ENCODE results near the gene DECR2. TPM values are rescaled to one million over a fixed set of nuclear protein-coding genes. Genes with fewer than 3 reads are reported as not detected.

The DECR2 gene
- total and polyA plus RNA-seq, 9 of the 15 experiments (the other 6 are each of a cell fraction or from before 2014, with no cell fraction given) = 1.0 to 31.9 (median 10.3) TPM

DNA sequence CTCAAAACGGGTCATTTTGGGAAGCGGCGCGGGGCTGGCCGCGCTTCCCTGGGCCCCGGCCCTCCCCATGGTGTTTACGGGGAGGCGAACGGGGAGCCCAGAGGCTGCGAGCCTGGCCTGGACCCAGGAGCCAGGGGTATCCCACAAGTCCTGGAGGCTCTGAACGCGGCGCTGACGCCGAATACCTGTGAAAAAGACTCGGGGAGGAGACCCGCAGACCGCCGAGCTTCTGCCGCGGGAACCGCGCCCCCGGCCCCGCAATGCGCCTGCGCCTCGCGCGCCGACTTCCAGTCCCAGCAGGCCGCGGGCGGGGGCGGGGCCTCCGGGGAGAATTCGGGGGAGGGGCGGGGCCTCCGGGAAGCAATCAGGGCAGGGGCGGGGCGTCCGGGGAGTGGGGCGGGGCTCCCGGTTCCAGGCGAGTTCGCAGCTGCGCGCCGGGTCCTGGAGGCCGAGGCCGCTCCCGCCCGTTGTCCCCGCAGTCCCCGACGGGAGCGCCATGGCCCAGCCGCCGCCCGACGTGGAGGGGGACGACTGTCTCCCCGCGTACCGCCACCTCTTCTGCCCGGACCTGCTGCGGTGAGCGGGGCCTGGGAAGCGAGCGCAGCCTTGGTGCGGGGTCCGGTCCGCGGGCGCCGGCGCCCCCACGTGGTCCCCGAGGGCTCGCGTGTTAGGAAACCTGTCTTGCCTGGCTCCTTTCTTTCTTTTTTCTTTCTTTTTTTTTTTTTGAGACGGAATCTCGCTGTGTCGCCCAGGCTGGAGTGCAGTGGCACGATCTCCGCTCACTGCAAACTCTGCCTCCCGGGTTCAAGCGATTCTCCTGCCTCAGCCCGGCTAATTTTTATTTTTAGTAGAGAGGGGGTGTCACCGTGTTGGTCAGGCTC is at the start of gene DECR2 (continued):
- TF ChIP-seq FOSL1 (tag; conservative IDR thresholded peaks at IDR 0.05) = no peak
- TF ChIP-seq MTA2 (IDR thresholded peaks at IDR 0.05; ENCODE audit: low read depth) = no peak
- TF ChIP-seq SMARCE1 (IDR thresholded peaks at IDR 0.05) = peak; percentile 27; the same call in 1 of the 2 replicates
- TF ChIP-seq LEF1 (IDR thresholded peaks at IDR 0.05) = no peak
- no peak for TF ChIP-seq BRF1 (IDR thresholded peaks at IDR 0.05; ENCODE audit: borderline replicate concordance, extremely low read depth, insufficient read length)
- no peak for TF ChIP-seq ADNP (tag; IDR thresholded peaks at IDR 0.05)
- peak; percentile 56; the same call in 1 of the 2 replicates for TF ChIP-seq SIN3B (IDR thresholded peaks at IDR 0.05; ENCODE audit: low read depth)
- TF ChIP-seq NFYB (IDR thresholded peaks at IDR 0.05; ENCODE audit: extremely low read depth, insufficient read length) = no peak
- no peak for TF ChIP-seq ZNF75A (CRISPR knock-in tag; IDR thresholded peaks at IDR 0.05)
- TF ChIP-seq TCF7 (IDR thresholded peaks at IDR 0.05; ENCODE audit: borderline replicate concordance) = no peak
- no peak for TF ChIP-seq GATA2 (CRISPR knock-in tag; IDR thresholded peaks at IDR 0.05)
- TF ChIP-seq ZNF232 (CRISPR knock-in tag; IDR thresholded peaks at IDR 0.05) = no peak
- TF ChIP-seq, protein P1, sequence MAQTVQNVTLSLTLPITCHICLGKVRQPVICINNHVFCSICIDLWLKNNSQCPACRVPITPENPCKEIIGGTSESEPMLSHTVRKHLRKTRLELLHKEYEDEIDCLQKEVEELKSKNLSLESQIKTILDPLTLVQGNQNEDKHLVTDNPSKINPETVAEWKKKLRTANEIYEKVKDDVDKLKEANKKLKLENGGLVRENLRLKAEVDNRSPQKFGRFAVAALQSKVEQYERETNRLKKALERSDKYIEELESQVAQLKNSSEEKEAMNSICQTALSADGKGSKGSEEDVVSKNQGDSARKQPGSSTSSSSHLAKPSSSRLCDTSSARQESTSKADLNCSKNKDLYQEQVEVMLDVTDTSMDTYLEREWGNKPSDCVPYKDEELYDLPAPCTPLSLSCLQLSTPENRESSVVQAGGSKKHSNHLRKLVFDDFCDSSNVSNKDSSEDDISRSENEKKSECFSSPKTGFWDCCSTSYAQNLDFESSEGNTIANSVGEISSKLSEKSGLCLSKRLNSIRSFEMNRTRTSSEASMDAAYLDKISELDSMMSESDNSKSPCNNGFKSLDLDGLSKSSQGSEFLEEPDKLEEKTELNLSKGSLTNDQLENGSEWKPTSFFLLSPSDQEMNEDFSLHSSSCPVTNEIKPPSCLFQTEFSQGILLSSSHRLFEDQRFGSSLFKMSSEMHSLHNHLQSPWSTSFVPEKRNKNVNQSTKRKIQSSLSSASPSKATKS (CRISPR knock-in tag; IDR thresholded peaks at IDR 0.05) = 0 out of 2 replicates have a peak, but pooled peaks have one; percentile 38
- TF ChIP-seq, protein P2, sequence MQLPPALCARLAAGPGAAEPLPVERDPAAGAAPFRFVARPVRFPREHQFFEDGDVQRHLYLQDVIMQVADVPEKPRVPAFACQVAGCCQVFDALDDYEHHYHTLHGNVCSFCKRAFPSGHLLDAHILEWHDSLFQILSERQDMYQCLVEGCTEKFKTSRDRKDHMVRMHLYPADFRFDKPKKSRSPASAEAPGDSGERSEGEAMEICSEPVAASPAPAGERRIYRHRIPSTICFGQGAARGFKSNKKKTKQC (CRISPR knock-in tag; IDR thresholded peaks at IDR 0.05) = no peak; the same call in 1 of the 2 replicates
- TF ChIP-seq, protein P3, sequence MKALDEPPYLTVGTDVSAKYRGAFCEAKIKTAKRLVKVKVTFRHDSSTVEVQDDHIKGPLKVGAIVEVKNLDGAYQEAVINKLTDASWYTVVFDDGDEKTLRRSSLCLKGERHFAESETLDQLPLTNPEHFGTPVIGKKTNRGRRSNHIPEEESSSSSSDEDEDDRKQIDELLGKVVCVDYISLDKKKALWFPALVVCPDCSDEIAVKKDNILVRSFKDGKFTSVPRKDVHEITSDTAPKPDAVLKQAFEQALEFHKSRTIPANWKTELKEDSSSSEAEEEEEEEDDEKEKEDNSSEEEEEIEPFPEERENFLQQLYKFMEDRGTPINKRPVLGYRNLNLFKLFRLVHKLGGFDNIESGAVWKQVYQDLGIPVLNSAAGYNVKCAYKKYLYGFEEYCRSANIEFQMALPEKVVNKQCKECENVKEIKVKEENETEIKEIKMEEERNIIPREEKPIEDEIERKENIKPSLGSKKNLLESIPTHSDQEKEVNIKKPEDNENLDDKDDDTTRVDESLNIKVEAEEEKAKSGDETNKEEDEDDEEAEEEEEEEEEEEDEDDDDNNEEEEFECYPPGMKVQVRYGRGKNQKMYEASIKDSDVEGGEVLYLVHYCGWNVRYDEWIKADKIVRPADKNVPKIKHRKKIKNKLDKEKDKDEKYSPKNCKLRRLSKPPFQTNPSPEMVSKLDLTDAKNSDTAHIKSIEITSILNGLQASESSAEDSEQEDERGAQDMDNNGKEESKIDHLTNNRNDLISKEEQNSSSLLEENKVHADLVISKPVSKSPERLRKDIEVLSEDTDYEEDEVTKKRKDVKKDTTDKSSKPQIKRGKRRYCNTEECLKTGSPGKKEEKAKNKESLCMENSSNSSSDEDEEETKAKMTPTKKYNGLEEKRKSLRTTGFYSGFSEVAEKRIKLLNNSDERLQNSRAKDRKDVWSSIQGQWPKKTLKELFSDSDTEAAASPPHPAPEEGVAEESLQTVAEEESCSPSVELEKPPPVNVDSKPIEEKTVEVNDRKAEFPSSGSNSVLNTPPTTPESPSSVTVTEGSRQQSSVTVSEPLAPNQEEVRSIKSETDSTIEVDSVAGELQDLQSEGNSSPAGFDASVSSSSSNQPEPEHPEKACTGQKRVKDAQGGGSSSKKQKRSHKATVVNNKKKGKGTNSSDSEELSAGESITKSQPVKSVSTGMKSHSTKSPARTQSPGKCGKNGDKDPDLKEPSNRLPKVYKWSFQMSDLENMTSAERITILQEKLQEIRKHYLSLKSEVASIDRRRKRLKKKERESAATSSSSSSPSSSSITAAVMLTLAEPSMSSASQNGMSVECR (CRISPR knock-in tag; IDR thresholded peaks at IDR 0.05) = peak; percentile 77
- TF ChIP-seq, protein P4, sequence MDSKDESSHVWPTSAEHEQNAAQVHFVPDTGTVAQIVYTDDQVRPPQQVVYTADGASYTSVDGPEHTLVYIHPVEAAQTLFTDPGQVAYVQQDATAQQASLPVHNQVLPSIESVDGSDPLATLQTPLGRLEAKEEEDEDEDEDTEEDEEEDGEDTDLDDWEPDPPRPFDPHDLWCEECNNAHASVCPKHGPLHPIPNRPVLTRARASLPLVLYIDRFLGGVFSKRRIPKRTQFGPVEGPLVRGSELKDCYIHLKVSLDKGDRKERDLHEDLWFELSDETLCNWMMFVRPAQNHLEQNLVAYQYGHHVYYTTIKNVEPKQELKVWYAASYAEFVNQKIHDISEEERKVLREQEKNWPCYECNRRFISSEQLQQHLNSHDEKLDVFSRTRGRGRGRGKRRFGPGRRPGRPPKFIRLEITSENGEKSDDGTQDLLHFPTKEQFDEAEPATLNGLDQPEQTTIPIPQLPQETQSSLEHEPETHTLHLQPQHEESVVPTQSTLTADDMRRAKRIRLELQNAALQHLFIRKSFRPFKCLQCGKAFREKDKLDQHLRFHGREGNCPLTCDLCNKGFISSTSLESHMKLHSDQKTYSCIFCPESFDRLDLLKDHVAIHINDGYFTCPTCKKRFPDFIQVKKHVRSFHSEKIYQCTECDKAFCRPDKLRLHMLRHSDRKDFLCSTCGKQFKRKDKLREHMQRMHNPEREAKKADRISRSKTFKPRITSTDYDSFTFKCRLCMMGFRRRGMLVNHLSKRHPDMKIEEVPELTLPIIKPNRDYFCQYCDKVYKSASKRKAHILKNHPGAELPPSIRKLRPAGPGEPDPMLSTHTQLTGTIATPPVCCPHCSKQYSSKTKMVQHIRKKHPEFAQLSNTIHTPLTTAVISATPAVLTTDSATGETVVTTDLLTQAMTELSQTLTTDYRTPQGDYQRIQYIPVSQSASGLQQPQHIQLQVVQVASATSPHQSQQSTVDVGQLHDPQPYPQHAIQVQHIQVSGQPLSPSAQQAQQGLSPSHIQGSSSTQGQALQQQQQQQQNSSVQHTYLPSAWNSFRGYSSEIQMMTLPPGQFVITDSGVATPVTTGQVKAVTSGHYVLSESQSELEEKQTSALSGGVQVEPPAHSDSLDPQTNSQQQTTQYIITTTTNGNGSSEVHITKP (IDR thresholded peaks at IDR 0.05; ENCODE audit: partially characterized antibody) = no peak
- no peak for TF ChIP-seq ZNF699 (CRISPR knock-in tag; IDR thresholded peaks at IDR 0.05; ENCODE audit: insufficient replicate concordance)

All from K562 (cell line).